Stimulated activated CD8-positive, alpha-beta memory T cell treated with anti-CD3 and anti-CD28 coated beads, Interleukin-4, amount 100 ng/mL, for 24 hours (primary cell): ENCODE data around the gene CELF4.

Source experiments
- DNase-seq: peaks from one replicate; pipeline ENCODE4 v3.0.0-alpha.2; 2020; ENCODE audit warnings: low read depth

CELF4 gene

DNA sequence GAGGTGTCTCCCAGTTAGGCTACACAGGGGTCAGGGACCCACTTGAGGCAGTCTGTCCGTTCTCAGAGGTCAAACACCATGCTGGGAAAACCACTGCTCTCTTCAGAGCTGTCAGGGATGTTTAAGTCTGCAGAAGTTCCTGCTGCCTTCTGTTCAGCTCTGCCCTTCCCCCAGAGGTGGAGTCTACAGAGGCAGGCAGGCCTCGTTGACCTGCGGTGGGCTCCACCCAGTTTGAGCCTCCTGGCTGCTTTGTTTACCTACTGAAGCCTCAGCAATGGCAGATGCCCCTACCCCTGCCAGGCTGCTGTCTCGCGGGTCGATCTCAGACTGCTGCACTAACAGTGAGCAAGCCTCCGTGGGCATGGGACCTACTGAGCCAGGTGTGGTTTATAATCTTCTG, 346.3 kb downstream of the CELF4 start:
- DNase-seq, result no peak

DNA sequence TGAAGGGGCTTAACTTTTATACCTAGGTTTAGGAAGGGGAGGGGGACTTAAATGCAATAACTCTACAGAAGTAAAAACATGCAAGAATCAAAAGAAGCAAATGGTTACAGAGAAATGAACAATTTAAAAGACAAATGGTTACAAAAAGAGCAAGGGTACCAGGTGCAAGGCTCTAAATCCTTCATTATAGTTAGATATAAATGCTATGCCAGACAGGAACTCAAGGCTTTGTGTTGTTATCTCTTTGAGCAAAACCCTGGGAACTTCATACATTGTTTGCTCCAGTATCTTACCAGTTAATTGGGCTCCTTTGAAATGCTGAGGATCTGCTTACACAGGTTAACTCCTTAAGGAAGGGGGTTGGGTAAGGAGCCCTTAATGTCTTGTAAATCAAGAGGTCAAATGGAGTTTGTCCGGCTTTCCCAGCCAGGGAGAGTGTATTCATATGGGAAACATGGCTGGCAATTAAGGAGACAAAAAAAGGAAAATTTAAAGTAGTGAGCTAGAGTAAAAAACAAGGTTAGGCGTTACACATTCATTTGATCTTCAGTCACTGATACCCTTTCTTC, 347.5 kb downstream of the CELF4 start:
- no peak for DNase-seq

DNA sequence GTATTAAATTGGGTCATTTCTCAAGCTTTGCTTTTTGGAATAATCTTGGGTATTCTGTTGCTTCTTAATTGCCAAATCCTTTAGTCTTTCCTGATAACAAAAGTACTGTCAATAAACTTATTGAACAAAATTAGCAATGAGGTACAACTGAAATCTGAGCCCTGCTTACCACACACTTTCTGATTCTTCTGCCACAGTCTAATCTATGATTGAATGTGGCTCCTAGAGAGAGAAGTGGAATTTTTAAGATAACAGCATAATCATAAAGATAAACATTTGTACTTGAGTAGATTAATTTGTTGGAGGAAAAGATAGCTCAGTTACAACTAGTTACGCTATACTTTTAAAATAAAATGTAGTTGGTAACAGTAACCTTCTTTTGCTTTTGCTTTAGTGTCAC, 354.8 kb downstream of the CELF4 start:
- no peak for DNase-seq

DNA sequence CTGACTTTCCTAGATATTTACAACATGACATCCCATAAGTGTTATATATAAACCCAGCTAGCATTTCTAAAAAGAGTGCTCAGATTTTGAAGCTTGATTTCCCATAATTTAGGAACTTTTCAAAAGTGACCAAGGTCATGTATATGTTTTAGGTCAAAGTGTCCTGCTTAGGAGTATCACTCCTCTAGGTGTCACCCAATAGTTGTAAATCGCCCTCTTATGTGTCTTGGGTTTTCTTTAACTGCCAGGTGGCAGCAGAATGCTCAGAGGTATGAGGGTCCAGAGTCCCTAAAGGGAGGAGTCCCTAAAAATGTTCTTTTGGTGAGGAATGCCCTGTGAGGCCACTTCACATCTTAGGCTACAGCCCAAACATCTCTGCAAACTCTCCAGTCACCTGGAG, 358.3 kb downstream of the CELF4 start:
- no peak for DNase-seq

DNA sequence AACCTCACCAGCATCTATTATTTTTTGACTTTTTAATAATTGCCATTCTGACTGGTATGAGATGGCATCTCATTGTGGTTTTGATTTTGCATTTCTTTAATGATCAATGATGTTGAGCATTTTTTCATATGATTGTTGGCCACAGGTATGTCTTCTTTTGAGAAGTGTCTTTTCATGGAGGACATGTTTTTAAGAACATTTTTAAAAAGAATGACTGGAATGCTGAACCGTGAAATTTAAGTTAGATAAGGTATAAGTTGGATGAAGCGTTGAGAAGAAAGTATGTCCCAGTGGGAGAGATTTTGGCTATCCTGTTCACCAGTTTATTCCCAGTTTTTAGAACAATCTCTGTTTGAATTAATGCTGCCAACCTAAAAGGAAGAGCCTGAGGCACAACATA, 365.9 kb downstream of the CELF4 start:
- DNase-seq, result no peak
